Mesenchymal stem cell (in vitro differentiated cells and primary cell): ENCODE results near the gene KCNJ9.

ENCODE experiments used
- DNase-seq: peaks from one replicate; pipeline ENCODE4 v3.0.0-alpha.2; 2013
- H2AFZ ChIP-seq: one replicate; pipeline ENCODE4 v1.6.1; 2013; ENCODE audit warnings: low read depth, mild to moderate bottlenecking, control low read depth, inconsistent platforms, low read length, moderate library complexity
- H2AK5ac ChIP-seq: 2 replicates; pipeline ENCODE4 v1.6.1; 2013; ENCODE audit warnings: low read length, moderate library complexity, mild to moderate bottlenecking, inconsistent platforms; ENCODE audit not compliant: severe bottlenecking
- H2BK120ac ChIP-seq: one replicate; pipeline ENCODE4 v1.6.1; 2013; ENCODE audit warnings: low read depth, mild to moderate bottlenecking, inconsistent platforms, low read length, moderate library complexity
- H2BK12ac ChIP-seq, 2 experiments: one replicate each; pipeline ENCODE4 v1.6.1; 2013; ENCODE audit warnings: inconsistent platforms in 2 of 2, low read length in 2 of 2, mild to moderate bottlenecking in 2 of 2, moderate library complexity in 2 of 2, control low read depth in 1 of 2
- H2BK15ac ChIP-seq: one replicate; pipeline ENCODE4 v1.6.1; 2013; ENCODE audit warnings: mild to moderate bottlenecking, low read depth, inconsistent platforms; ENCODE audit not compliant: poor library complexity, severe bottlenecking
- H2BK5ac ChIP-seq: 2 replicates; pipeline ENCODE4 v1.6.1; 2013; ENCODE audit warnings: low read depth, mild to moderate bottlenecking, low read length, control low read depth, inconsistent platforms; ENCODE audit not compliant: poor library complexity, severe bottlenecking
- H3K14ac ChIP-seq, 2 experiments: one replicate each; pipeline ENCODE4 v1.6.1; 2013; ENCODE audit warnings: inconsistent platforms in 2 of 2, low read length in 2 of 2, control low read depth in 1 of 2, mild to moderate bottlenecking in 1 of 2, moderate library complexity in 1 of 2
- H3K18ac ChIP-seq, 2 experiments: one replicate each; pipeline ENCODE4 v1.6.1; 2013; ENCODE audit warnings: inconsistent platforms in 2 of 2, low read length in 2 of 2, control low read depth in 1 of 2, low read depth in 1 of 2, mild to moderate bottlenecking in 1 of 2
- H3K23ac ChIP-seq, 2 experiments: one replicate each; pipeline ENCODE4 v1.6.1; 2013; ENCODE audit warnings: inconsistent platforms in 2 of 2, low read length in 2 of 2, mild to moderate bottlenecking in 2 of 2, moderate library complexity in 2 of 2, control low read depth in 1 of 2
- H3K27ac ChIP-seq: 2 replicates; pipeline ENCODE4 v1.5.1; 2013; ENCODE audit warnings: mild to moderate bottlenecking, moderate library complexity, low read length, control low read depth, inconsistent platforms; ENCODE audit not compliant: poor library complexity, severe bottlenecking
- H3K27me3 ChIP-seq, 2 experiments: 2 replicates each; pipeline versions ENCODE4 v1.6.1 to v1.7.0; 2013; ENCODE audit warnings: low read length in 2 of 2, mild to moderate bottlenecking in 2 of 2, moderate library complexity in 2 of 2, control low read depth in 1 of 2, inconsistent platforms in 1 of 2; ENCODE audit not compliant: control insufficient read depth in 1 of 2, insufficient read depth in 1 of 2
- H3K36me3 ChIP-seq, 2 experiments: 2 replicates each; pipeline versions ENCODE4 v1.6.1 to v1.7.0; 2013; ENCODE audit warnings: low read length in 2 of 2, control low read depth in 1 of 2, inconsistent platforms in 1 of 2, low read depth in 1 of 2, mild to moderate bottlenecking in 1 of 2; ENCODE audit not compliant: insufficient read depth in 2 of 2, control insufficient read depth in 1 of 2
- H3K4ac ChIP-seq, 2 experiments: one replicate each; pipeline ENCODE4 v1.6.1; 2013; ENCODE audit warnings: inconsistent platforms in 2 of 2, low read length in 2 of 2, mild to moderate bottlenecking in 2 of 2, moderate library complexity in 2 of 2, control low read depth in 1 of 2, low read depth in 1 of 2
- H3K4me1 ChIP-seq: 2 replicates; pipeline ENCODE4 v1.6.1; 2013; ENCODE audit warnings: low read depth, low read length, control low read depth; ENCODE audit not compliant: control insufficient read depth, insufficient read depth
- H3K4me2 ChIP-seq: 2 replicates; pipeline ENCODE4 v1.6.1; 2013; ENCODE audit warnings: low read length, mild to moderate bottlenecking, inconsistent platforms; ENCODE audit not compliant: poor library complexity, severe bottlenecking
- H3K4me3 ChIP-seq, 2 experiments: 2 replicates each; pipeline versions ENCODE4 v1.5.1 to v1.7.0; 2013; ENCODE audit warnings: low read length in 2 of 2, mild to moderate bottlenecking in 2 of 2, control low read depth in 1 of 2, low read depth in 1 of 2; ENCODE audit not compliant: insufficient read depth in 1 of 2
- H3K79me1 ChIP-seq: replicated peaks from 2 replicates; pipeline ENCODE4 v1.6.1; 2013; ENCODE audit warnings: mild to moderate bottlenecking, control low read depth, low read length, inconsistent platforms; ENCODE audit not compliant: poor library complexity, severe bottlenecking
- H3K9ac ChIP-seq: 2 replicates; pipeline ENCODE4 v1.7.0; 2013; ENCODE audit warnings: mild to moderate bottlenecking, low read length, moderate library complexity
- H3K9me3 ChIP-seq: 2 replicates; pipeline ENCODE4 v1.7.0; 2013; ENCODE audit warnings: mild to moderate bottlenecking, low read length; ENCODE audit not compliant: control insufficient read depth
- H4K8ac ChIP-seq: one replicate; pipeline ENCODE4 v1.6.1; 2013; ENCODE audit warnings: inconsistent platforms, mild to moderate bottlenecking, low read length, moderate library complexity
- H4K91ac ChIP-seq: one replicate; pipeline ENCODE4 v1.6.1; 2013; ENCODE audit warnings: mild to moderate bottlenecking, low read length, inconsistent platforms
- WGBS: methylation state at CpG from one replicate; pipeline ENCODE4 v1.1.7; 2013; ENCODE audit warnings: mixed read lengths; 5-methylcytosine and 5-hydroxymethylcytosine counted together

KCNJ9 gene

DNA sequence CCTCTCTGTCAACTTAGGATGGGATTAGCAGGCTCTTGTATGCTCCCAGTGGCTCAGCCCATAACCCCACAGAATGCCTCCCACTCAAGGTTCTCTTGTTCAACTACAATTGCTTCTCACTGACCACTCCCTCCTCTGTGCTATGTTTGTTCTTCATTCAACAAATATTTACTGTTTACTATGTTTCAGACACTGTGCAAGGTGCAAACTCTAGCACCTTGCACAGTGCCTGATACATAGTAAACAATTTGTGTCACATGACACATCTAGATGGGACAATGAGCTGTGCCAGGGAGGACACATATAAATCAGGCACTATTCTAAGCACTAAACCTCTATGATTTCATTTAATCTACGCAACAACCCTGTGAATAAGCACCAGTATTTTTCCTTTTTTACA lies 49.6 kb downstream of the KCNJ9 start:
- Histone ChIP-seq H3K4me2 (no peak overlapping the region), H4K8ac (no peak overlapping the region), H3K27me3 (peaks cover 31 to 52% of the 10 kb centered on the region in 2 experiments), H3K36me3 (no peaks in the 10 kb centered on the region), H3K4ac (no peak overlapping the region), H2BK5ac (no peak overlapping the region), H3K18ac (no peak overlapping the region), H3K4me3 (no peak overlapping the region), H3K9ac (no peak overlapping the region), H2BK15ac (no peak overlapping the region), H3K9me3 (no peaks in the 10 kb centered on the region), H2BK120ac (no peak overlapping the region), H3K27ac (no peak overlapping the region), H3K4me1 (peaks cover 9% of the 10 kb centered on the region), H3K23ac (no peak overlapping the region), H3K14ac (no peak overlapping the region), H2BK12ac (no peak overlapping the region), H4K91ac (no peak overlapping the region), H3K79me1 (no peaks in the 10 kb centered on the region), H2AFZ (no peak overlapping the region), H2AK5ac (no peak overlapping the region)
- DNase-seq = no peak
- 94% methylated on average over 1 of the region's 1 CpG for WGBS

- WGBS = 89% methylated on average over 7 of the region's 8 CpGs
Observed at GRCh38 chr1:160131803-160132565, 50.6 kb downstream of the KCNJ9 start.

DNA sequence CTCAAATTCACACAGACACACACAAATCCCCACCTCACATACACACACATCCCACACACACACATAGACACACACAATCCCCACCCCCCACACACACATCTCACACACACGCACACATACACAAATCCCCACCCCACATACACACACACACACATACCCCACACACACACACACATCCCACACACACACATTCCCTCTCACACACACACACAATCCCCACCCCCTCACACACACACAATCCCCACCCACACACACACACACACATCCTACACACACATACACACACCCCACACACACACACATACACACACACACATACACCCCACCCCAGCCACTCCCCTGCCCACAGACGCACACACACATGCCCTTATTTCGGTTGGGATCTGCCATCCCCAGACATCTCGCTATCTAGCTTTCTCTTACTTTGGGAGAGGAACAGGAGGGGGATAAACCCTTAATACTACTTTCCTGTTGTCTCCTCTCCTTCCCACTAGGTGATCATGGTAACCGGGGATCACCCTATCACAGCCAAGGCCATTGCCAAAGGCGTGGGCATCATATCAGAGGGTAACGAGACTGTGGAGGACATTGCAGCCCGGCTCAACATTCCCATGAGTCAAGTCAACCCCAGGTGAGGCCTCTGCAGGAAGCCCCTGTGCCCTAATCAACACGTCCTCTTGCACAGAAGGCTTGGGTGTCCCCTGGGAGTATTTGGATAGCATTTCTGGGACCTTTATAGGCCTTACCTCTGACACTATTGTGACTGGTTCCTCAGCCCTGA lies 52.8 kb downstream of the KCNJ9 start:
- no peak for DNase-seq
- H2AK5ac ChIP-seq = no peak overlapping the region
- H2BK15ac ChIP-seq = no peak overlapping the region
- H2BK12ac ChIP-seq = no peak overlapping the region
- H3K4ac ChIP-seq = no peak overlapping the region
- H3K27me3 ChIP-seq = peaks cover 38 to 61% of the 10 kb centered on the region in 2 experiments
- H2AFZ ChIP-seq = no peak overlapping the region
- no peak overlapping the region for H3K4me2 ChIP-seq
- H3K14ac ChIP-seq = no peak overlapping the region
- H3K4me1 ChIP-seq = no peaks in the 10 kb centered on the region
- no peaks in the 10 kb centered on the region for H3K36me3 ChIP-seq
- 84% methylated on average over 9 of the region's 9 CpGs for WGBS
- H4K8ac ChIP-seq = no peak overlapping the region
- no peak overlapping the region for H4K91ac ChIP-seq
- H3K23ac ChIP-seq = no peak overlapping the region
- H2BK5ac ChIP-seq = no peak overlapping the region
- H3K9me3 ChIP-seq = no peaks in the 10 kb centered on the region
- H3K9ac ChIP-seq = no peak overlapping the region
- no peak overlapping the region for H3K4me3 ChIP-seq
- H3K18ac ChIP-seq = no peak overlapping the region
- H3K79me1 ChIP-seq = no peaks in the 10 kb centered on the region
- no peak overlapping the region for H3K27ac ChIP-seq
- H2BK120ac ChIP-seq = no peak overlapping the region

More at GRCh38 chr1:160131803-160132565, 50.6 kb downstream of the KCNJ9 start:
- no peaks in the 10 kb centered on the region for H3K79me1 ChIP-seq
- H2BK12ac ChIP-seq = no peak overlapping the region
- no peak for DNase-seq
- H3K4me2 ChIP-seq = no peak overlapping the region
- H3K4ac ChIP-seq = no peak overlapping the region
- no peak overlapping the region for H2AK5ac ChIP-seq
- no peak overlapping the region for H2BK5ac ChIP-seq
- H2BK120ac ChIP-seq = no peak overlapping the region
- H4K8ac ChIP-seq = no peak overlapping the region
- no peak overlapping the region for H3K27ac ChIP-seq
- no peak overlapping the region for H2BK15ac ChIP-seq
- peaks cover 31 to 57% of the 10 kb centered on the region in 2 experiments for H3K27me3 ChIP-seq
- peaks cover 9% of the 10 kb centered on the region for H3K4me1 ChIP-seq
- no peak overlapping the region for H3K14ac ChIP-seq
- no peak overlapping the region for H3K9ac ChIP-seq
- H3K18ac ChIP-seq = no peak overlapping the region
- H3K4me3 ChIP-seq = no peak overlapping the region
- H3K9me3 ChIP-seq = no peaks in the 10 kb centered on the region
- H4K91ac ChIP-seq = no peak overlapping the region
- H3K23ac ChIP-seq = no peak overlapping the region
- no peak overlapping the region for H2AFZ ChIP-seq
- no peaks in the 10 kb centered on the region for H3K36me3 ChIP-seq

- 93% methylated on average over 18 of the region's 20 CpGs for WGBS
- Histone ChIP-seq H3K23ac (no peak overlapping the region), H2AK5ac (no peak overlapping the region), H2AFZ (no peak overlapping the region), H3K36me3 (no peaks in the 10 kb centered on the region), H3K4me1 (no peaks in the 10 kb centered on the region), H3K18ac (no peak overlapping the region), H3K4me2 (no peak overlapping the region), H2BK15ac (no peak overlapping the region), H3K14ac (no peak overlapping the region), H3K9me3 (no peaks in the 10 kb centered on the region), H2BK5ac (no peak overlapping the region), H3K79me1 (no peaks in the 10 kb centered on the region), H3K27me3 (peaks cover 46 to 60% of the 10 kb centered on the region in 2 experiments), H3K4ac (no peak overlapping the region), H3K9ac (no peak overlapping the region), H4K91ac (no peak overlapping the region), H3K4me3 (no peak overlapping the region), H3K27ac (no peak overlapping the region), H2BK12ac (no peak overlapping the region), H2BK120ac (no peak overlapping the region), H4K8ac (no peak overlapping the region)
- DNase-seq = no peak
Observed at GRCh38 chr1:160134791-160135572, 53.6 kb downstream of the KCNJ9 start.
